ENCODE measurements around the gene DES.

The DES gene

GRCh38 chr2:219472629-219473187, 54.5 kb downstream of the DES start:
- DNase-seq, result no peak
- ATAC-seq, result no peak

GRCh38 chr2:219473511-219473910, 55.3 kb downstream of the DES start:
- no peak for ATAC-seq
- DNase-seq, result no peak

- DNase-seq, result no peak
- no peak for ATAC-seq
Observed at GRCh38 chr2:219474285-219475060, 56.3 kb downstream of the DES start.

- no peak for ATAC-seq
- DNase-seq, result no peak
Observed at GRCh38 chr2:219475278-219475677, 57.1 kb downstream of the DES start.

- peak; percentile 62 for ATAC-seq
- peak; percentile 83 for DNase-seq
Observed at GRCh38 chr2:219475697-219476651, 57.8 kb downstream of the DES start.

All from stimulated activated naive CD8-positive, alpha-beta T cell treated with anti-CD3 and anti-CD28 coated beads, Interleukin-15, Interleukin-2, amounts not matched to agents 100 U/mL and 50 U/mL, for 24 hours (primary cell).